ENCODE data around the gene PPM1N. TPM values are rescaled to one million over a fixed set of nuclear protein-coding genes. Genes with fewer than 3 reads are reported as not detected.
A peak's percentile ranks its signal among the peaks of the same experiment; 100 is the strongest.

The PPM1N gene
- total and polyA plus RNA-seq, 2 of the 13 experiments (the other 11 are each of a cell fraction or from before 2014, with no cell fraction given) = 0.31 to 1.8 TPM

DNA sequence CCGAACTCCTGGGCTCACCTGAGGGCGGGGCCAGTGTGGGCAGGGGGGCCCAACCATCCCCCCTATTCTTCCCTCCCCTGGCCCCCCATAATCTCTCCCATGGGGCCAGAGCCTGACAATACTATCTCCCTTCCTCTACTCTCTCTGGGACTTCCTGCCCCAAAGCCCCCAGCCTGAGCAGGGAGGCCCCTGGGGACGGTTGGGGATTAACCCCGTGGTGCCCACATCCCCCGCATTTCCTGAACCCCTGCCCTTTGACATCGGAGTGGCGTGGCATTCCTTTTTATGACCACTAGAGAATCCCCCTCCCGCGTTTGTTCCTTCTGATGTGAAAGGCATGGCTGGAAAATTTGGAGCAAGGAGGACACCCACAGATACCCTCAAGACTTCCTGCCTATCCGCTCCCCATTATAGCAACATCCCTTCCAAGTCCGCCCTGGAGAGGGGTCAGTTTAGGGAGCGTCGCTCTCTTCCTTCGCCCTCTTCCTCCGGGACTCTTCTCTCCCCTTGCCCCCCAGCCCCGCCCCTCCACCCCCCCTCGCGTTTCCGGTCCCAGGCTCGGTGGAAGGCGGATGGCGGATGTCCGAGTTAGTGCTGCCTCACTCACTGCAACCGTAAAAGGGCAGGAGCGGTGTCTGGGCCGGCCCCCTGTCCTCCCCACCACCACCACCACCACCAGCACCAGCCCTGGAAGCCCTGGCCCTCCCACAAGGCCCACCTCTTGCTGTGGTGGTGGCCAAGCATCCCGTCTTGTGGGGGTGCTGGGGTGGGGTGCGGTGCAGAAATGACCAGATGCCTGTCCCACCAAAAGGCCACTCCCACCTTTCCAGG lies 10.8 kb downstream of the PPM1N start (continued):
- TF ChIP-seq, protein P1, sequence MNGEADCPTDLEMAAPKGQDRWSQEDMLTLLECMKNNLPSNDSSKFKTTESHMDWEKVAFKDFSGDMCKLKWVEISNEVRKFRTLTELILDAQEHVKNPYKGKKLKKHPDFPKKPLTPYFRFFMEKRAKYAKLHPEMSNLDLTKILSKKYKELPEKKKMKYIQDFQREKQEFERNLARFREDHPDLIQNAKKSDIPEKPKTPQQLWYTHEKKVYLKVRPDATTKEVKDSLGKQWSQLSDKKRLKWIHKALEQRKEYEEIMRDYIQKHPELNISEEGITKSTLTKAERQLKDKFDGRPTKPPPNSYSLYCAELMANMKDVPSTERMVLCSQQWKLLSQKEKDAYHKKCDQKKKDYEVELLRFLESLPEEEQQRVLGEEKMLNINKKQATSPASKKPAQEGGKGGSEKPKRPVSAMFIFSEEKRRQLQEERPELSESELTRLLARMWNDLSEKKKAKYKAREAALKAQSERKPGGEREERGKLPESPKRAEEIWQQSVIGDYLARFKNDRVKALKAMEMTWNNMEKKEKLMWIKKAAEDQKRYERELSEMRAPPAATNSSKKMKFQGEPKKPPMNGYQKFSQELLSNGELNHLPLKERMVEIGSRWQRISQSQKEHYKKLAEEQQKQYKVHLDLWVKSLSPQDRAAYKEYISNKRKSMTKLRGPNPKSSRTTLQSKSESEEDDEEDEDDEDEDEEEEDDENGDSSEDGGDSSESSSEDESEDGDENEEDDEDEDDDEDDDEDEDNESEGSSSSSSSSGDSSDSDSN (CRISPR knock-in tag; IDR thresholded peaks at IDR 0.05) = peak; percentile 44
- TF ChIP-seq ZNF788 (CRISPR knock-in tag; IDR thresholded peaks at IDR 0.05; ENCODE audit: borderline replicate concordance) (0 out of 2 replicates have a peak, but pooled peaks have one; percentile 40), GABPA (IDR thresholded peaks at IDR 0.05; ENCODE audit: low read depth, low read length) (peak; percentile 51), GABPA (CRISPR knock-in tag; IDR thresholded peaks at IDR 0.05; ENCODE audit: low read depth) (peak; percentile 76), GPN1 (CRISPR knock-in tag; IDR thresholded peaks at IDR 0.05; ENCODE audit: borderline replicate concordance) (no peak), THAP11 (CRISPR knock-in tag; IDR thresholded peaks at IDR 0.05) (peak; percentile 29), GFI1 (CRISPR knock-in tag; IDR thresholded peaks at IDR 0.05; ENCODE audit: borderline replicate concordance) (0 out of 2 replicates have a peak, but pooled peaks have one; percentile 10), SP1 (IDR thresholded peaks at IDR 0.05) (no peak), SP1 (CRISPR knock-in tag; IDR thresholded peaks at IDR 0.05) (0 out of 2 replicates have a peak, but pooled peaks have one; percentile 10), FOSL2 (CRISPR knock-in tag; IDR thresholded peaks at IDR 0.05) (peak; percentile 6; the same call in 1 of the 2 replicates), PHF21A (CRISPR knock-in tag; IDR thresholded peaks at IDR 0.05) (no peak), POLR2AphosphoS5 (IDR thresholded peaks at IDR 0.05; ENCODE audit: low read depth, low read length) (0 out of 2 replicates have a peak, but pooled peaks have one; percentile 38), MEIS1 (CRISPR knock-in tag; IDR thresholded peaks at IDR 0.05; ENCODE audit: borderline replicate concordance) (0 out of 2 replicates have a peak, but pooled peaks have one; percentile 69), RBFOX2 (IDR thresholded peaks at IDR 0.05; ENCODE audit: low read depth, low read length) (peak; percentile 13; the same call in 1 of the 2 replicates), AGO2 (optimal IDR thresholded peaks at IDR 0.05; ENCODE audit: low read depth, low read length) (peak; percentile 71)
- TF ChIP-seq, protein P2, sequence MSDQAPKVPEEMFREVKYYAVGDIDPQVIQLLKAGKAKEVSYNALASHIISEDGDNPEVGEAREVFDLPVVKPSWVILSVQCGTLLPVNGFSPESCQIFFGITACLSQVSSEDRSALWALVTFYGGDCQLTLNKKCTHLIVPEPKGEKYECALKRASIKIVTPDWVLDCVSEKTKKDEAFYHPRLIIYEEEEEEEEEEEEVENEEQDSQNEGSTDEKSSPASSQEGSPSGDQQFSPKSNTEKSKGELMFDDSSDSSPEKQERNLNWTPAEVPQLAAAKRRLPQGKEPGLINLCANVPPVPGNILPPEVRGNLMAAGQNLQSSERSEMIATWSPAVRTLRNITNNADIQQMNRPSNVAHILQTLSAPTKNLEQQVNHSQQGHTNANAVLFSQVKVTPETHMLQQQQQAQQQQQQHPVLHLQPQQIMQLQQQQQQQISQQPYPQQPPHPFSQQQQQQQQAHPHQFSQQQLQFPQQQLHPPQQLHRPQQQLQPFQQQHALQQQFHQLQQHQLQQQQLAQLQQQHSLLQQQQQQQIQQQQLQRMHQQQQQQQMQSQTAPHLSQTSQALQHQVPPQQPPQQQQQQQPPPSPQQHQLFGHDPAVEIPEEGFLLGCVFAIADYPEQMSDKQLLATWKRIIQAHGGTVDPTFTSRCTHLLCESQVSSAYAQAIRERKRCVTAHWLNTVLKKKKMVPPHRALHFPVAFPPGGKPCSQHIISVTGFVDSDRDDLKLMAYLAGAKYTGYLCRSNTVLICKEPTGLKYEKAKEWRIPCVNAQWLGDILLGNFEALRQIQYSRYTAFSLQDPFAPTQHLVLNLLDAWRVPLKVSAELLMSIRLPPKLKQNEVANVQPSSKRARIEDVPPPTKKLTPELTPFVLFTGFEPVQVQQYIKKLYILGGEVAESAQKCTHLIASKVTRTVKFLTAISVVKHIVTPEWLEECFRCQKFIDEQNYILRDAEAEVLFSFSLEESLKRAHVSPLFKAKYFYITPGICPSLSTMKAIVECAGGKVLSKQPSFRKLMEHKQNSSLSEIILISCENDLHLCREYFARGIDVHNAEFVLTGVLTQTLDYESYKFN (CRISPR knock-in tag; conservative IDR thresholded peaks at IDR 0.05) = 0 out of 2 replicates have a peak, but pooled peaks have one; percentile 9
- TF ChIP-seq, protein P3, sequence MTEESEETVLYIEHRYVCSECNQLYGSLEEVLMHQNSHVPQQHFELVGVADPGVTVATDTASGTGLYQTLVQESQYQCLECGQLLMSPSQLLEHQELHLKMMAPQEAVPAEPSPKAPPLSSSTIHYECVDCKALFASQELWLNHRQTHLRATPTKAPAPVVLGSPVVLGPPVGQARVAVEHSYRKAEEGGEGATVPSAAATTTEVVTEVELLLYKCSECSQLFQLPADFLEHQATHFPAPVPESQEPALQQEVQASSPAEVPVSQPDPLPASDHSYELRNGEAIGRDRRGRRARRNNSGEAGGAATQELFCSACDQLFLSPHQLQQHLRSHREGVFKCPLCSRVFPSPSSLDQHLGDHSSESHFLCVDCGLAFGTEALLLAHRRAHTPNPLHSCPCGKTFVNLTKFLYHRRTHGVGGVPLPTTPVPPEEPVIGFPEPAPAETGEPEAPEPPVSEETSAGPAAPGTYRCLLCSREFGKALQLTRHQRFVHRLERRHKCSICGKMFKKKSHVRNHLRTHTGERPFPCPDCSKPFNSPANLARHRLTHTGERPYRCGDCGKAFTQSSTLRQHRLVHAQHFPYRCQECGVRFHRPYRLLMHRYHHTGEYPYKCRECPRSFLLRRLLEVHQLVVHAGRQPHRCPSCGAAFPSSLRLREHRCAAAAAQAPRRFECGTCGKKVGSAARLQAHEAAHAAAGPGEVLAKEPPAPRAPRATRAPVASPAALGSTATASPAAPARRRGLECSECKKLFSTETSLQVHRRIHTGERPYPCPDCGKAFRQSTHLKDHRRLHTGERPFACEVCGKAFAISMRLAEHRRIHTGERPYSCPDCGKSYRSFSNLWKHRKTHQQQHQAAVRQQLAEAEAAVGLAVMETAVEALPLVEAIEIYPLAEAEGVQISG (CRISPR knock-in tag; IDR thresholded peaks at IDR 0.05) = peak; percentile 42; the same call in 1 of the 2 replicates
